ENCODE data around the gene B4GALNT3.

DNA sequence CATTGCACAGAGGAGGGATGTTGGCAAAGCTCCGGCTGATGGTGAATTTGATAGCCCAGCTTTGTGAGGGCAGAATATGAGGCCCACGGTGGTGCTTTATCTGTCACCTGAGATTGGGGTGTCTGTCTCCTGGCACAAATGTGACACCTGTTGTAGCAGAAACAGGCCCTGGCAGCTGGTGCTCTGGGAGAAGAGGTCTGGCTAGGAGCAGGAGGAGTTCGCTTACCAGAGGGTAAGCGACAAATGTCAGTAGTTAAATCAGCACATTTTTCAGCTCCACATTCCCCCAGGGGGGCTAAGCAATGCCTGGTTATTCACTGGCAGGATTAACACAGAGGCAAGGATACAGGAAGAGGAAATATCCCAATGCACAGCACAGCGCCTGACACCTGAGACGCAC is 71.1 kb downstream of the B4GALNT3 start:
- TF ChIP-seq ZNF274 (IDR thresholded peaks at IDR 0.05; ENCODE audit: low read depth, low read length): no peak
- no peak for TF ChIP-seq YY1 (IDR thresholded peaks at IDR 0.05; ENCODE audit: insufficient read depth, insufficient read length)

All from NT2/D1 (cell line).